K562 (cell line): ENCODE measurements around the gene KDM2A. TPM values are rescaled to one million over a fixed set of nuclear protein-coding genes. Genes with fewer than 3 reads are reported as not detected.

ENCODE experiments used
- ATAC-seq: fragments of 200-7000 bp; cut with Tn5 transposase; 3 replicates; pipeline ENCODE4 v1.9.1; 2020; ENCODE audit warnings: moderate library complexity
- BruUV-seq: library from RNA; stranded (reverse); fragments of 400-500 nt; replicated peaks from 2 replicates; lab custom pipeline; 2021; lab: Mats Ljungman, UMichigan
- CTCF ChIA-PET: fragments of 300-600 bp; formaldehyde crosslinking; extraction: SDS; loops from one replicate; lab custom pipeline; 2021; ENCODE audit warnings: low intra/inter-chr PET ratio; lab: Yijun Ruan, JAX
- POLR2A ChIA-PET: fragments of 300-600, 350-650 bp; sonication (Branson Sonifier 250); formaldehyde crosslinking; extraction: SDS; loops from one replicate; lab custom pipeline; 2021; ENCODE audit warnings: antibody characterized with exemption, inconsistent platforms; lab: Yijun Ruan, JAX
- DNase-seq, 4 experiments: peaks; one replicate each; pipeline versions ENCODE4 v3.0.0 to v3.0.0-alpha.2; 2011 to 2018; ENCODE audit warnings: low spot score in 3 of 4, mixed read lengths in 3 of 4; ENCODE audit errors: extremely low read depth in 1 of 4
- FAIRE-seq: peaks from 2 replicates; lab custom pipeline; 2011; peaks lifted over from hg19 to GRCh38; lab: Jason Lieb, UNC
- H2AFZ ChIP-seq: 2 replicates; pipeline ENCODE4 v1.6.0; 2011; ENCODE audit warnings: low read depth, low read length, control low read depth, inconsistent platforms
- H3K27ac ChIP-seq: fragments of 200-600 bp; 3 replicates; pipeline ENCODE4 v1.8.0; 2011; ENCODE audit warnings: low read depth, mild to moderate bottlenecking, control low read depth, inconsistent platforms, low read length, moderate library complexity, mixed read lengths; ENCODE audit errors: extremely low read depth
- H3K27me3 ChIP-seq, 2 experiments: fragments of 300-600 bp in 1 of 2; 2 replicates in 1 of 2; 3 replicates in 1 of 2; pipeline versions ENCODE4 v1.6.0 to v1.8.0; 2011; ENCODE audit warnings: inconsistent platforms in 2 of 2, low read length in 2 of 2, mild to moderate bottlenecking in 1 of 2, mixed read lengths in 1 of 2, moderate library complexity in 1 of 2; ENCODE audit not compliant: control insufficient read depth in 2 of 2, insufficient read depth in 2 of 2
- H3K36me3 ChIP-seq: fragments of 300-600 bp; 3 replicates; pipeline ENCODE4 v1.8.0; 2011; ENCODE audit warnings: mild to moderate bottlenecking, low read length, inconsistent platforms; ENCODE audit not compliant: control insufficient read depth, insufficient read depth
- H3K4me1 ChIP-seq, 2 experiments: fragments of 200-600 bp in 1 of 2; replicated peaks in 1 of 2; 2 replicates in 1 of 2; 3 replicates in 1 of 2; pipeline versions ENCODE4 v1.5.1 to v1.8.0; 2011; ENCODE audit warnings: inconsistent platforms in 2 of 2, low read length in 2 of 2, mild to moderate bottlenecking in 1 of 2, mixed read lengths in 1 of 2, moderate library complexity in 1 of 2; ENCODE audit not compliant: control insufficient read depth in 2 of 2, insufficient read depth in 2 of 2
- H3K4me2 ChIP-seq: 2 replicates; pipeline ENCODE4 v1.6.1; 2011; ENCODE audit warnings: low read length, control low read depth, inconsistent platforms, mixed read lengths; ENCODE audit not compliant: insufficient read depth
- H3K4me3 ChIP-seq: fragments of 200-600 bp; sonication (generic), shearing (Covaris generic); 2 replicates; pipeline ENCODE4 v1.5.1; 2016; ENCODE audit warnings: control low read depth, inconsistent platforms
- H3K79me2 ChIP-seq: fragments of 200-600 bp; 3 replicates; pipeline ENCODE4 v1.8.0; 2011; ENCODE audit warnings: low read length, inconsistent platforms; ENCODE audit not compliant: control insufficient read depth, insufficient read depth
- H3K9ac ChIP-seq, 2 experiments: 2 replicates each; pipeline versions ENCODE4 v1.6.0 to v1.6.1; 2011; ENCODE audit warnings: low read depth in 2 of 2, low read length in 2 of 2, control low read depth in 1 of 2, inconsistent platforms in 1 of 2, mild to moderate bottlenecking in 1 of 2, mixed read lengths in 1 of 2; ENCODE audit not compliant: insufficient read depth in 1 of 2
- H3K9me1 ChIP-seq: one replicate; pipeline ENCODE4 v1.6.0; 2011; ENCODE audit warnings: inconsistent platforms, mild to moderate bottlenecking, low read length, moderate library complexity; ENCODE audit not compliant: control insufficient read depth, insufficient read depth
- H3K9me3 ChIP-seq: replicated peaks from 2 replicates; pipeline ENCODE4 v1.5.1; 2011; ENCODE audit warnings: low read depth, low read length, inconsistent platforms; ENCODE audit not compliant: control insufficient read depth, insufficient read depth
- H4K20me1 ChIP-seq: replicated peaks from 2 replicates; pipeline ENCODE4 v1.6.1; 2011; ENCODE audit warnings: low read length, inconsistent platforms, mixed read lengths; ENCODE audit not compliant: control insufficient read depth, insufficient read depth
- ARID1B ChIP-seq: fragments of 450-650 bp; IDR thresholded peaks from 2 replicates; pipeline ENCODE4 v1.6.1; 2016; ENCODE audit warnings: antibody characterized with exemption, mild to moderate bottlenecking, inconsistent platforms
- CGGBP1 ChIP-seq: fragments of 250-450 bp; sonication (Bioruptor Pico); IDR thresholded peaks from 2 replicates; pipeline ENCODE4 v1.9.0; 2021; ENCODE audit warnings: mild to moderate bottlenecking
- CTBP1 ChIP-seq: fragments of 450-650 bp; IDR thresholded peaks from 2 replicates; pipeline ENCODE4 v1.6.1; 2016; ENCODE audit warnings: borderline replicate concordance
- E2F4 ChIP-seq: sonication (generic); formaldehyde crosslinking; IDR thresholded peaks from 2 replicates; pipeline ENCODE4 v1.8.0; 2022; ENCODE audit warnings: mild to moderate bottlenecking, low read depth, missing genetic modification reagents
- ERF ChIP-seq: fragments of 450-650 bp; formaldehyde crosslinking; IDR thresholded peaks from 2 replicates; pipeline ENCODE4 v1.4.0; 2020; ENCODE audit warnings: mild to moderate bottlenecking, mixed read lengths
- ETV1 ChIP-seq: fragments of 450-650 bp; conservative IDR thresholded peaks from 2 replicates; pipeline ENCODE4 v1.6.1; 2016; ENCODE audit warnings: missing genetic modification characterization, control low read depth, low read depth, missing compliant biosample characterization
- FOXA3 ChIP-seq, 2 experiments: fragments of 450-650 bp in 1 of 2; sonication (generic) in 1 of 2; formaldehyde crosslinking; IDR thresholded peaks in 1 of 2; conservative IDR thresholded peaks in 1 of 2; 2 replicates each; pipeline versions ENCODE4 v1.4.0 to v1.8.0; 2020 to 2022; ENCODE audit warnings: mild to moderate bottlenecking in 2 of 2, missing genetic modification reagents in 1 of 2
- GATA2 ChIP-seq: sonication (generic); formaldehyde crosslinking; IDR thresholded peaks from 2 replicates; pipeline ENCODE4 v1.4.0; 2020; ENCODE audit warnings: mild to moderate bottlenecking, missing genetic modification reagents
- HEY1 ChIP-seq: fragments of 250-450 bp; sonication (Bioruptor Pico); IDR thresholded peaks from 2 replicates; pipeline ENCODE4 v1.5.0; 2020; ENCODE audit warnings: mild to moderate bottlenecking, moderate library complexity, borderline replicate concordance
- SMAD4 ChIP-seq: fragments of 250-450 bp; sonication (Bioruptor Pico); conservative IDR thresholded peaks from 2 replicates; pipeline ENCODE4 v1.8.0; 2021; ENCODE audit warnings: inconsistent platforms, mild to moderate bottlenecking, moderate library complexity
- SPI1 ChIP-seq: IDR thresholded peaks from 2 replicates; pipeline ENCODE4 v1.6.1; 2011; ENCODE audit warnings: low read depth, low read length, control low read depth, borderline replicate concordance
- ZNF316 ChIP-seq: fragments of 450-650 bp; IDR thresholded peaks from 2 replicates; pipeline ENCODE4 v1.6.1; 2016
- ZNF41 ChIP-seq: fragments of 250-450 bp; sonication (Bioruptor Pico); conservative IDR thresholded peaks from 2 replicates; pipeline ENCODE4 v1.4.0; 2020; ENCODE audit warnings: mild to moderate bottlenecking
- ZNF431 ChIP-seq: sonication (generic); formaldehyde crosslinking; IDR thresholded peaks from 2 replicates; pipeline ENCODE4 v1.8.0; 2022; ENCODE audit warnings: mild to moderate bottlenecking, missing genetic modification reagents
- WGBS: fragments of 100-300 bp; shearing (Covaris generic); methylation state at CpG from one replicate; pipeline ENCODE4 v1.1.6; 2016; ENCODE audit warnings: low coverage, mixed read lengths; ENCODE audit not compliant: insufficient coverage; ENCODE audit errors: missing lambda C conversion rate; 5-methylcytosine and 5-hydroxymethylcytosine counted together
- in situ Hi-C: fragments of 300-500 bp; cut with MboI; formaldehyde crosslinking; loops from 4 replicates; pipeline ENCODE4 v1.15.0; 2018; ENCODE audit warnings: inconsistent platforms, mixed read lengths
- intact Hi-C: fragments of 100-400 bp; cut with micrococcal nuclease; formaldehyde crosslinking; loops from 2 replicates; pipeline ENCODE4 v1.14.2; 2022
- polyA plus RNA-seq, 8 experiments: library from polyadenylated mRNA; depleted of rRNA in 4 of 8; stranded (reverse) in 5 of 8; unstranded in 3 of 8; fragments of >200 nt; fragmentation: Nextera tagmentation in 2 of 8; fragmentation: Illumina TruSeq in 1 of 8; extraction: Ambion mirVana in 2 of 8; extraction: Trizol in 1 of 8; gene quantifications; 2 replicates each; pipeline versions ENCODE4 v1.2.1 to v1.2.3, GENCODE V29; 2011 to 2014; ENCODE audit warnings: inconsistent platforms in 1 of 8, missing spikeins in 1 of 8
- total RNA-seq, 7 experiments: library from RNA; depleted of rRNA in 6 of 7; stranded (reverse); fragments of >200 nt in 6 of 7; fragmentation: Illumina TruSeq in 2 of 7; extraction: Trizol in 2 of 7; gene quantifications; 2 replicates each; pipeline versions ENCODE4 v1.2.1 to v1.2.3, GENCODE V29; 2011 to 2021; ENCODE audit warnings: low replicate concordance in 1 of 7
- TF ChIP-seq, protein P1 (sequence below): fragments of 250-450 bp; sonication (Bioruptor Pico); IDR thresholded peaks from 2 replicates; pipeline ENCODE4 v1.4.0; 2020; ENCODE audit warnings: mild to moderate bottlenecking, moderate library complexity

The KDM2A gene
- total and polyA plus RNA-seq, 9 of the 15 experiments (the other 6 are each of a cell fraction or from before 2014, with no cell fraction given) = 5.0 to 39.3 (median 21.3) TPM

DNA sequence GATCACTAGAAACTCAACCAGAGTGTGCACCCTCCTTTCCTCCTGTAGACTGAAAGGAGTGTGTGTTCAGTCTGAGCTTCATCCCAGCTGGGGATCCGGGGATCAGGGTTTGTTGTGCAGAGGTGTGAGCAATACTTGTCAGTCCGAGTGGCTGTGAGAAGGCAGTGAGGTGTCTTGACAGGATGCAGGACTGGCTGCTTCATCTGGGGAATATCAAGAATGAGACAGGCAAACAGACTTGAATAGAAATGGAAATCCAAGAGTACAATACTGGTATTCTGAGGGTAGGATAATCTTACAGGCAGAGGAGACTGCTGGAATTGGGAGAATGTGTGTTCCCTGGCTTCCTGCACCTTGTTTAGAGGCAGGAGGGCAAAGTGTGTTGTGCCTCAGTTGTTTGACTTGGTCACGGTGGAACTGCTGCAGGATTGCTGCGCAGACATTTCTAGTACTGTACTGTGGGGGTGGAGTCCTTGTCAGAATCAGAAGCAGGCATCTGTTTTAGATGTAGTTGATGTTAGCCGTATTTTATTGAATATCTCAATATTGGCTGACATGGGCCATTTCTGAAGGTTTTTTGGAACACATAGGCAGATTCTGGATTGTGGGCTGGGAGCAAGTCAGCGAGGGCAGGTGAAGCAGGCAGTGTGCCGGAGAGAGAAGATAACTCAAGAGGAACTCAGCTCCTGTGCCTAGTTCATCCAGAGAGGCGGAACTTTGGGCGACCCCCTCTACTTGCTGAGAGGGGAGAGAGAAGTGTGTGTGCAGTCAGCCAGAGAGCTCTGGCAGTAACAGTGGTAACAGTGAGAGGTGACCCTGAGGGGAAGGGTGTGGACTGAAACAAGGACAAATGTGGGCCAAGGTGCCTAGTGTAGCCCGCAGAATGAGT is 120.1 kb downstream of the KDM2A start:
- peak overlapping the region; percentile 60 to 81 for H3K9ac ChIP-seq
- H3K36me3 ChIP-seq = peaks cover 31% of the 10 kb centered on the region
- WGBS = 6% methylated on average over 10 of the region's 10 CpGs
- no TSS peak for BruUV-seq
- peak overlapping the region; percentile 94 for H3K27ac ChIP-seq
- peak overlapping the region; percentile 80 for H2AFZ ChIP-seq
- peaks cover 8 to 22% of the 10 kb centered on the region in 2 experiments for H3K4me1 ChIP-seq
- no peaks in the 10 kb centered on the region for H3K27me3 ChIP-seq
- intact Hi-C loops (no loop called here), in situ Hi-C loops (no loop called here)
- no peaks in the 10 kb centered on the region for H3K9me1 ChIP-seq
- H4K20me1 ChIP-seq = peaks cover 14% of the 10 kb centered on the region
- H3K79me2 ChIP-seq = peaks cover 49% of the 10 kb centered on the region
- POLR2A ChIA-PET = interaction anchor here (0.6 to 4.1 kb wide), 18 partner anchors 9 to 217 kb away, joined by 3 to 58 read pairs (median 4); partner anchors contain the start of genes GRK2 and KDM2A
- H3K4me2 ChIP-seq = peak overlapping the region; percentile 89
- CTCF ChIA-PET = no interaction called here
- no peaks in the 10 kb centered on the region for H3K9me3 ChIP-seq
- ATAC-seq = peak; percentile 16
- H3K4me3 ChIP-seq = peak overlapping the region; percentile 85
- no peak for FAIRE-seq
- DNase-seq = peak in 2 of 4 experiments; percentile 18 to 25
- TF ChIP-seq E2F4 (CRISPR knock-in tag) = 0 out of 2 replicates have a peak, but pooled peaks have one; percentile 15
- TF ChIP-seq SMAD4 (CRISPR knock-in tag) = 0 out of 2 replicates have a peak, but pooled peaks have one; percentile 14
- TF ChIP-seq ZNF316 = peak; percentile 61
- TF ChIP-seq, protein P1, sequence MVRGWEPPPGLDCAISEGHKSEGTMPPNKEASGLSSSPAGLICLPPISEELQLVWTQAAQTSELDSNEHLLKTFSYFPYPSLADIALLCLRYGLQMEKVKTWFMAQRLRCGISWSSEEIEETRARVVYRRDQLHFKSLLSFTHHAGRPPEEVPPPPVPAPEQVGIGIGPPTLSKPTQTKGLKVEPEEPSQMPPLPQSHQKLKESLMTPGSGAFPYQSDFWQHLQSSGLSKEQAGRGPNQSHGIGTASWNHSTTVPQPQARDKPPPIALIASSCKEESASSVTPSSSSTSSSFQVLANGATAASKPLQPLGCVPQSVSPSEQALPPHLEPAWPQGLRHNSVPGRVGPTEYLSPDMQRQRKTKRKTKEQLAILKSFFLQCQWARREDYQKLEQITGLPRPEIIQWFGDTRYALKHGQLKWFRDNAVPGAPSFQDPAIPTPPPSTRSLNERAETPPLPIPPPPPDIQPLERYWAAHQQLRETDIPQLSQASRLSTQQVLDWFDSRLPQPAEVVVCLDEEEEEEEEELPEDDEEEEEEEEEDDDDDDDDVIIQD = 0 out of 2 replicates have a peak, but pooled peaks have one; percentile 25
- TF ChIP-seq SPI1 = 0 out of 2 replicates have a peak, but pooled peaks have one; percentile 5
- TF ChIP-seq GATA2 (CRISPR knock-in tag) = peak; percentile 30; the same call in 1 of the 2 replicates
- no peak for TF ChIP-seq HEY1 (CRISPR knock-in tag)
- 0 out of 2 replicates have a peak, but pooled peaks have one; percentile 25 for TF ChIP-seq CGGBP1 (CRISPR knock-in tag)
- TF ChIP-seq CTBP1 = peak; percentile 51; the same call in 1 of the 2 replicates
- TF ChIP-seq ZNF41 (CRISPR knock-in tag) = 0 out of 2 replicates have a peak, but pooled peaks have one; percentile 37
- TF ChIP-seq FOXA3 (CRISPR knock-in tag; conservative IDR thresholded peaks at IDR 0.05 in 1 of 2, IDR thresholded peaks at IDR 0.05 in 1 of 2) = 0 out of 4 replicates have a peak, but pooled peaks of 1 of the 2 experiments have one; percentile 29
- TF ChIP-seq ETV1 (tag) = 0 out of 2 replicates have a peak, but pooled peaks have one; percentile 16
- TF ChIP-seq ERF (CRISPR knock-in tag) = 0 out of 2 replicates have a peak, but pooled peaks have one; percentile 45
- TF ChIP-seq ZNF431 (CRISPR knock-in tag) = 0 out of 2 replicates have a peak, but pooled peaks have one; percentile 46
- TF ChIP-seq ARID1B = 0 out of 2 replicates have a peak, but pooled peaks have one; percentile 21
